SK-N-SH (cell line): ENCODE data around the gene FABP6. TPM values are rescaled to one million over a fixed set of nuclear protein-coding genes. Genes with fewer than 3 reads are reported as not detected.

Experiments used
- CTCF ChIA-PET: fragments of 300-600, 350-600 bp; formaldehyde crosslinking; extraction: SDS; loops from one replicate; lab custom pipeline; 2021; lab: Yijun Ruan, JAX
- POLR2A ChIA-PET: fragments of 350-600 bp; sonication (Branson Sonifier 250); formaldehyde crosslinking; extraction: SDS; loops from one replicate; lab custom pipeline; 2020; ENCODE audit warnings: antibody characterized with exemption, inconsistent platforms; lab: Yijun Ruan, JAX
- DNase-seq: peaks from one replicate; pipeline ENCODE4 v3.0.0; 2012
- H2AFZ ChIP-seq: fragments of 200-600 bp; sonication (generic); 2 replicates; pipeline ENCODE4 v1.8.1; 2016; ENCODE audit warnings: antibody characterized with exemption, mild to moderate bottlenecking, low read depth
- H3F3A ChIP-seq: fragments of 200-600 bp; sonication (generic); replicated peaks from 2 replicates; pipeline ENCODE3; 2016; ENCODE audit warnings: antibody characterized with exemption, mild to moderate bottlenecking; ENCODE audit not compliant: insufficient read depth
- H3K27ac ChIP-seq, 2 experiments: fragments of 200-500 bp in 1 of 2; fragments of 200-600 bp in 1 of 2; sonication (Bioruptor generic) in 1 of 2; sonication (generic), shearing (Covaris generic) in 1 of 2; 2 replicates each; pipeline versions ENCODE4 v1.5.1 to v1.6.1; 2014 to 2016; ENCODE audit warnings: low read depth in 2 of 2, inconsistent platforms in 1 of 2, low read length in 1 of 2, mild to moderate bottlenecking in 1 of 2, mixed read lengths in 1 of 2
- H3K27me3 ChIP-seq: fragments of 200-600 bp; sonication (generic), shearing (Covaris generic); 2 replicates; pipeline ENCODE4 v1.6.1; 2016; ENCODE audit warnings: mixed run types; ENCODE audit not compliant: insufficient read depth
- H3K36me3 ChIP-seq, 2 experiments: fragments of 200-500 bp in 1 of 2; fragments of 200-600 bp in 1 of 2; sonication (Bioruptor generic) in 1 of 2; sonication (generic) in 1 of 2; replicated peaks in 1 of 2; 2 replicates each; pipeline versions ENCODE3 to v1.5.1; 2014 to 2016; ENCODE audit warnings: low read length in 1 of 2, mild to moderate bottlenecking in 1 of 2; ENCODE audit not compliant: insufficient read depth in 2 of 2, control insufficient read depth in 1 of 2
- H3K4me1 ChIP-seq, 2 experiments: fragments of 200-500 bp in 1 of 2; fragments of 200-600 bp in 1 of 2; sonication (Bioruptor generic) in 1 of 2; sonication (generic), shearing (Covaris generic) in 1 of 2; 2 replicates each; pipeline versions ENCODE4 v1.5.1 to v1.6.1; 2014 to 2016; ENCODE audit warnings: low read depth in 1 of 2, low read length in 1 of 2, mixed run types in 1 of 2; ENCODE audit not compliant: insufficient read depth in 2 of 2, control insufficient read depth in 1 of 2
- H3K4me2 ChIP-seq: fragments of 200-600 bp; sonication (generic), shearing (Covaris generic); 2 replicates; pipeline ENCODE4 v1.6.1; 2017; ENCODE audit warnings: mixed run types
- H3K4me3 ChIP-seq, 2 experiments: fragments of 200-500 bp in 1 of 2; fragments of 200-600 bp in 1 of 2; sonication (Bioruptor generic) in 1 of 2; sonication (generic), shearing (Covaris generic) in 1 of 2; 2 replicates each; pipeline versions ENCODE4 v1.5.1 to v1.8.1; 2014 to 2016; ENCODE audit warnings: low read depth in 2 of 2, inconsistent platforms in 1 of 2, low read length in 1 of 2, mild to moderate bottlenecking in 1 of 2, mixed read lengths in 1 of 2, moderate library complexity in 1 of 2
- H3K79me2 ChIP-seq: fragments of 200-600 bp; sonication (generic); 2 replicates; pipeline ENCODE4 v1.8.1; 2017; ENCODE audit warnings: mild to moderate bottlenecking; ENCODE audit not compliant: insufficient read depth
- H3K9ac ChIP-seq: fragments of 200-600 bp; sonication (generic); 2 replicates; pipeline ENCODE4 v1.6.1; 2017; ENCODE audit warnings: mixed run types
- H3K9me2 ChIP-seq: fragments of 200-600 bp; sonication (generic); 2 replicates; pipeline ENCODE4 v1.6.1; 2017; ENCODE audit warnings: mixed run types
- H3K9me3 ChIP-seq: fragments of 200-600 bp; sonication (generic); 2 replicates; pipeline ENCODE4 v1.6.1; 2017; ENCODE audit warnings: mixed run types, mild to moderate bottlenecking, moderate library complexity
- H4K20me1 ChIP-seq: fragments of 200-600 bp; sonication (generic); 2 replicates; pipeline ENCODE4 v1.6.1; 2017; ENCODE audit warnings: mild to moderate bottlenecking, mixed run types; ENCODE audit not compliant: insufficient read depth
- ELF1 ChIP-seq: IDR thresholded peaks from 2 replicates; pipeline ENCODE4 v1.4.0; 2012
- EZH2phosphoT487 ChIP-seq: fragments of 200-600 bp; sonication (generic); IDR thresholded peaks from 2 replicates; pipeline ENCODE4 v1.6.1; 2017; ENCODE audit warnings: low read depth, mixed run types, mild to moderate bottlenecking, antibody characterized with exemption, moderate library complexity, borderline replicate concordance
- FOSL2 ChIP-seq: IDR thresholded peaks from 2 replicates; pipeline ENCODE4 v1.4.0; 2012; ENCODE audit warnings: low read depth, mild to moderate bottlenecking, moderate library complexity, borderline replicate concordance
- FOXJ3 ChIP-seq: sonication (generic); formaldehyde crosslinking; IDR thresholded peaks from 2 replicates; pipeline ENCODE4 v1.5.1; 2020; ENCODE audit warnings: mild to moderate bottlenecking, missing genetic modification reagents
- FOXM1 ChIP-seq: IDR thresholded peaks from 2 replicates; pipeline ENCODE4 v1.4.0; 2012; ENCODE audit warnings: low read depth, mild to moderate bottlenecking
- GABPA ChIP-seq: IDR thresholded peaks from 2 replicates; pipeline ENCODE4 v1.4.0; 2012; ENCODE audit warnings: low read depth, mild to moderate bottlenecking
- MEF2A ChIP-seq: IDR thresholded peaks from 2 replicates; pipeline ENCODE4 v1.4.0; 2012; ENCODE audit warnings: low read depth, borderline replicate concordance
- NFIC ChIP-seq: IDR thresholded peaks from 2 replicates; pipeline ENCODE4 v1.4.0; 2012; ENCODE audit warnings: borderline replicate concordance
- NRF1 ChIP-seq: IDR thresholded peaks from 2 replicates; pipeline ENCODE4 v1.6.1; 2012; ENCODE audit warnings: low read depth, mild to moderate bottlenecking, low read length
- POLR2AphosphoS5 ChIP-seq: IDR thresholded peaks from 2 replicates; pipeline ENCODE4 v1.6.1; 2012; ENCODE audit warnings: low read depth, low read length
- RAD21 ChIP-seq: IDR thresholded peaks from 2 replicates; pipeline ENCODE4 v1.6.1; 2012; ENCODE audit warnings: mild to moderate bottlenecking, low read length
- RCOR1 ChIP-seq: fragments of 150-350 bp; IDR thresholded peaks from 2 replicates; pipeline ENCODE4 v1.6.1; 2017; ENCODE audit warnings: antibody characterized with exemption, low read length
- RFX5 ChIP-seq: IDR thresholded peaks from 2 replicates; pipeline ENCODE4 v1.6.1; 2012; ENCODE audit warnings: mild to moderate bottlenecking, improper control_type of control experiment, low read length
- RXRA ChIP-seq: IDR thresholded peaks from 2 replicates; pipeline ENCODE4 v1.4.0; 2012; ENCODE audit warnings: low read depth, mild to moderate bottlenecking, borderline replicate concordance
- TEAD4 ChIP-seq: IDR thresholded peaks from 2 replicates; pipeline ENCODE4 v1.4.0; 2012; ENCODE audit warnings: mild to moderate bottlenecking, borderline replicate concordance; ENCODE audit not compliant: insufficient read depth
- YY1 ChIP-seq: IDR thresholded peaks from 2 replicates; pipeline ENCODE4 v1.4.0; 2012; ENCODE audit warnings: low read depth, mild to moderate bottlenecking
- WGBS: methylation state at CpG from one replicate; pipeline ENCODE4 v1.1.6; 2017; ENCODE audit warnings: low lambda C conversion rate; 5-methylcytosine and 5-hydroxymethylcytosine counted together
- polyA plus RNA-seq, 3 experiments: library from polyadenylated mRNA; depleted of rRNA; stranded (reverse); fragments of >200 nt; gene quantifications; 2 replicates each; pipeline ENCODE4 v1.2.3, GENCODE V29; 2012
- TF ChIP-seq, protein P1 (sequence below): fragments of 150-350 bp; IDR thresholded peaks from 2 replicates; pipeline ENCODE4 v1.6.1; 2017; ENCODE audit warnings: antibody characterized with exemption, low read length, low read depth, borderline replicate concordance
- TF ChIP-seq, protein P2 (sequence below): IDR thresholded peaks from 2 replicates; pipeline ENCODE4; 2012
- TF ChIP-seq, protein P3 (sequence below): fragments of 200-600 bp; sonication (generic); IDR thresholded peaks from 2 replicates; pipeline ENCODE4 v1.6.1; 2017; ENCODE audit warnings: antibody characterized with exemption, mild to moderate bottlenecking, moderate library complexity

The FABP6 gene
- polyA plus RNA-seq, 1 of the 3 experiments (the other 2 are of a cell fraction) = 1.1 TPM

DNA sequence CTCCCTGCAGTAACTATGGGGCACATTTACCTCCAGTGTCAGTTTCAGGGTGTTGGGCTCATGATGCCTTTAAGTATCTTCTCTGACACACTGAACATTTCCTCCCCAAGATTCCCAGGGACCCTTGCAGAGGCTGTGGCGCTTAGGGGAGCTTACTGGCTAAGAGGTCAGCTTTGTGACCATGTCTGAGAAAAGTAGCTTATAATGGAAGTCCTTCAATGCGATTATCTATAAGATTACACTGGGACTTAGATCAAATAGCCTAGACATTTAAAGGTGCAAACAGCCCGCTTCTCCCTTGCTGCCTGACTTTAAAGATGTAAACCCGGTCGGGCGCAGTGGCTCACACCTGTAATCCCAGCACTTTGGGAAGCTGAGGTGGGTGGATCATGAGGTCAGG is 25.4 kb downstream of the FABP6 start (continued):
- TF ChIP-seq, protein P1, sequence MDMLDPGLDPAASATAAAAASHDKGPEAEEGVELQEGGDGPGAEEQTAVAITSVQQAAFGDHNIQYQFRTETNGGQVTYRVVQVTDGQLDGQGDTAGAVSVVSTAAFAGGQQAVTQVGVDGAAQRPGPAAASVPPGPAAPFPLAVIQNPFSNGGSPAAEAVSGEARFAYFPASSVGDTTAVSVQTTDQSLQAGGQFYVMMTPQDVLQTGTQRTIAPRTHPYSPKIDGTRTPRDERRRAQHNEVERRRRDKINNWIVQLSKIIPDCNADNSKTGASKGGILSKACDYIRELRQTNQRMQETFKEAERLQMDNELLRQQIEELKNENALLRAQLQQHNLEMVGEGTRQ = no peak

DNA sequence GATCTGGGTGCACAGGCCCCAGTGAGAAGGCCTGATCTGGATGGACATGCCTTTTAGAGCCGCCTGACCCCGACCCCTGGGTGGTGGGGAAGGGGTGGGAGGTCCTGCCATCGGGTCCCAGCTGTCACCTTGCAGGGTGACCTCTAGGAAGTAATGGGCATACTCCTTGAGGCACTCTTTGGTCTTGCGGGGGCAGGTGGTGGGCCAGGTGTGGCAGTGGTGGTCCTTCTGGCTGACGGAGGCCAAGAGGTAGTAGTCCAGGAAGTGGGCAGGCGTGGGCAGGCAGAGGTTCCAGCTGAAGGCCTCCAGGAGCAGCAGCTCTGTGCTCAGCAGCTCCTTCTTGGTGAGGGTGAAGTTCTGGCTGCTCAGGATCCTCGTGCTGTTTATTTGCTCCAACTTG is 30.0 kb downstream of the FABP6 start:
- 79% methylated on average over 6 of the region's 7 CpGs for WGBS
- TF ChIP-seq, protein P2, sequence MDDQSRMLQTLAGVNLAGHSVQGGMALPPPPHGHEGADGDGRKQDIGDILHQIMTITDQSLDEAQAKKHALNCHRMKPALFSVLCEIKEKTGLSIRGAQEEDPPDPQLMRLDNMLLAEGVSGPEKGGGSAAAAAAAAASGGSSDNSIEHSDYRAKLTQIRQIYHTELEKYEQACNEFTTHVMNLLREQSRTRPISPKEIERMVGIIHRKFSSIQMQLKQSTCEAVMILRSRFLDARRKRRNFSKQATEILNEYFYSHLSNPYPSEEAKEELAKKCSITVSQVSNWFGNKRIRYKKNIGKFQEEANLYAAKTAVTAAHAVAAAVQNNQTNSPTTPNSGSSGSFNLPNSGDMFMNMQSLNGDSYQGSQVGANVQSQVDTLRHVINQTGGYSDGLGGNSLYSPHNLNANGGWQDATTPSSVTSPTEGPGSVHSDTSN = no peak
- TF ChIP-seq NFIC = no peak
- TF ChIP-seq EZH2phosphoT487 = no peak
- TF ChIP-seq POLR2AphosphoS5 = no peak
- no peak for TF ChIP-seq RFX5
- no peak for TF ChIP-seq YY1
- TF ChIP-seq, protein P1 = no peak
- TF ChIP-seq, protein P3, sequence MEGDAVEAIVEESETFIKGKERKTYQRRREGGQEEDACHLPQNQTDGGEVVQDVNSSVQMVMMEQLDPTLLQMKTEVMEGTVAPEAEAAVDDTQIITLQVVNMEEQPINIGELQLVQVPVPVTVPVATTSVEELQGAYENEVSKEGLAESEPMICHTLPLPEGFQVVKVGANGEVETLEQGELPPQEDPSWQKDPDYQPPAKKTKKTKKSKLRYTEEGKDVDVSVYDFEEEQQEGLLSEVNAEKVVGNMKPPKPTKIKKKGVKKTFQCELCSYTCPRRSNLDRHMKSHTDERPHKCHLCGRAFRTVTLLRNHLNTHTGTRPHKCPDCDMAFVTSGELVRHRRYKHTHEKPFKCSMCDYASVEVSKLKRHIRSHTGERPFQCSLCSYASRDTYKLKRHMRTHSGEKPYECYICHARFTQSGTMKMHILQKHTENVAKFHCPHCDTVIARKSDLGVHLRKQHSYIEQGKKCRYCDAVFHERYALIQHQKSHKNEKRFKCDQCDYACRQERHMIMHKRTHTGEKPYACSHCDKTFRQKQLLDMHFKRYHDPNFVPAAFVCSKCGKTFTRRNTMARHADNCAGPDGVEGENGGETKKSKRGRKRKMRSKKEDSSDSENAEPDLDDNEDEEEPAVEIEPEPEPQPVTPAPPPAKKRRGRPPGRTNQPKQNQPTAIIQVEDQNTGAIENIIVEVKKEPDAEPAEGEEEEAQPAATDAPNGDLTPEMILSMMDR = no peak
- TF ChIP-seq FOSL2 = no peak
- no peak for TF ChIP-seq ELF1
- no peak for TF ChIP-seq RAD21
- TF ChIP-seq NRF1 = no peak
- TF ChIP-seq TEAD4 = no peak
- no peak for TF ChIP-seq FOXJ3
- no peak for TF ChIP-seq MEF2A
- no peak for TF ChIP-seq GABPA
- no peak for TF ChIP-seq FOXM1
- no peak for TF ChIP-seq RXRA
- TF ChIP-seq RCOR1 = no peak
- Histone ChIP-seq H3K27ac (no peak overlapping the region), H4K20me1 (no peaks in the 10 kb centered on the region), H3K27me3 (no peaks in the 10 kb centered on the region), H2AFZ (no peak overlapping the region), H3K4me3 (no peak overlapping the region), H3F3A (peaks cover 3% of the 10 kb centered on the region), H3K9me2 (no peaks in the 10 kb centered on the region), H3K36me3 (peaks cover 2 to 4% of the 10 kb centered on the region in 2 experiments), H3K4me2 (no peak overlapping the region), H3K9me3 (no peaks in the 10 kb centered on the region), H3K4me1 (peaks cover 0 to 32% of the 10 kb centered on the region in 2 experiments; a peak in 3 of 4 replicates), H3K79me2 (no peaks in the 10 kb centered on the region), H3K9ac (no peak overlapping the region)
- ChIA-PET CTCF (interaction anchor here (2.4 kb wide), 1 partner anchor 85 kb away, joined by 8 read pairs; no protein-coding TSS in a partner anchor), POLR2A (no interaction called here)
- no peak for DNase-seq
